Smooth muscle cell (in vitro differentiated cells): Measurements from ENCODE around the gene TMPRSS3. TPM values are rescaled to one million over a fixed set of nuclear protein-coding genes. Genes with fewer than 3 reads are reported as not detected.

ENCODE experiments used
- DNase-seq: peaks from one replicate; lab custom pipeline; 2025; ENCODE audit not compliant: unreplicated experiment; lab: John Stamatoyannopoulos, UW
- H2AFZ ChIP-seq: fragments of 200-600 bp; sonication (generic); 2 replicates; pipeline ENCODE4 v1.6.0; 2016; ENCODE audit warnings: antibody characterized with exemption, low read depth, mild to moderate bottlenecking
- H3F3A ChIP-seq: fragments of 200-600 bp; sonication (generic); 2 replicates; pipeline ENCODE4 v1.6.0; 2017; ENCODE audit warnings: antibody characterized with exemption, low read depth
- H3K27ac ChIP-seq: fragments of 200-600 bp; sonication (generic); 2 replicates; pipeline ENCODE4 v1.5.1; 2016; ENCODE audit warnings: low read depth, mild to moderate bottlenecking
- H3K27me3 ChIP-seq: fragments of 200-600 bp; sonication (generic); 2 replicates; pipeline ENCODE4 v1.6.1; 2016; ENCODE audit warnings: low read depth, mild to moderate bottlenecking
- H3K36me3 ChIP-seq: fragments of 200-600 bp; sonication (generic); 2 replicates; pipeline ENCODE4 v1.5.1; 2016; ENCODE audit warnings: low read depth
- H3K4me1 ChIP-seq: fragments of 200-600 bp; sonication (generic); 2 replicates; pipeline ENCODE4 v1.5.1; 2016; ENCODE audit warnings: low read depth
- H3K4me2 ChIP-seq: fragments of 200-600 bp; sonication (generic); 2 replicates; pipeline ENCODE4 v1.6.0; 2016; ENCODE audit warnings: mild to moderate bottlenecking
- H3K4me3 ChIP-seq: fragments of 200-600 bp; sonication (generic); 2 replicates; pipeline ENCODE4 v1.5.1; 2016; ENCODE audit warnings: mild to moderate bottlenecking
- H3K79me2 ChIP-seq: fragments of 200-600 bp; sonication (generic); 2 replicates; pipeline ENCODE4 v1.6.0; 2016; ENCODE audit warnings: low read depth, mild to moderate bottlenecking
- H3K9ac ChIP-seq: fragments of 200-600 bp; sonication (generic); 2 replicates; pipeline ENCODE4 v1.6.0; 2016; ENCODE audit warnings: low read depth
- H3K9me3 ChIP-seq: fragments of 200-600 bp; sonication (generic); replicated peaks from 2 replicates; pipeline ENCODE4 v1.5.1; 2016; ENCODE audit warnings: low read depth
- H4K20me1 ChIP-seq: fragments of 200-600 bp; sonication (generic); 2 replicates; pipeline ENCODE4 v1.6.0; 2016; ENCODE audit warnings: low read depth
- WGBS: methylation state at CpG from one replicate; pipeline ENCODE4 v1.1.7; 2016; ENCODE audit warnings: low lambda C conversion rate; 5-methylcytosine and 5-hydroxymethylcytosine counted together
- polyA plus RNA-seq: library from polyadenylated mRNA; unstranded; fragments of >200 nt; fragmentation: Nextera tagmentation; extraction: Ambion mirVana; gene quantifications from 2 replicates; pipeline ENCODE4 v1.2.1, GENCODE V29; 2016
- total RNA-seq: library from RNA; depleted of rRNA; stranded (reverse); fragments of >200 nt; gene quantifications from 2 replicates; pipeline ENCODE4 v1.2.3, GENCODE V29; 2014
- TF ChIP-seq, protein P1 (sequence below): fragments of 200-600 bp; sonication (generic); IDR thresholded peaks from 2 replicates; pipeline ENCODE4 v1.5.1; 2017; ENCODE audit warnings: borderline replicate concordance, mild to moderate bottlenecking, antibody characterized with exemption; ENCODE audit not compliant: insufficient read depth, poor library complexity, severe bottlenecking

TMPRSS3 gene
- total and polyA plus RNA-seq, 2 experiments from 2014 or later = not detected

DNA sequence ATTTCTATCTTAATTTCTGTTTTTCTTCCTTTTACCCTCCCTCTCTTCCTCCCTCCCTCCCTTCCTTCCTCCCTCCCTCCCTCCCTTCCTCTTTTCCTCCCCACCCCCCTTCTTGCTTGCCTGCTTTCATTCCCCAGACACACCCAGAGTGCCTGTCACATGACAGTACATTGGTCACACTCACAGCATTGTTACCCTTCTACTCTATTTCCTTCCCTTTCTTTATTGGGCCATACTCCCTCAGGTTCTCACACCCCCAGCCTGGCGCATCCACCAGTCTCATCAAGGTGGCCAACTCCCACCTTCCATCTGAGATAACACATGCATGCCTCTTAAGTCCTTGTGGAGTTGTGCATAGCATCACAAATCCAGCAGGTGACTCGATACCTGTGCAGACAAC is 10.9 kb downstream of the TMPRSS3 start:
- H3K4me3 ChIP-seq = no peak overlapping the region
- H3K9ac ChIP-seq = no peak overlapping the region
- H3K79me2 ChIP-seq = no peaks in the 10 kb centered on the region
- 91% methylated on average over 2 of the region's 2 CpGs for WGBS
- H3K9me3 ChIP-seq = no peaks in the 10 kb centered on the region
- no peak overlapping the region for H3K4me2 ChIP-seq
- no peaks in the 10 kb centered on the region for H3K36me3 ChIP-seq
- DNase-seq = no peak
- no peaks in the 10 kb centered on the region for H3K27me3 ChIP-seq
- TF ChIP-seq, protein P1, sequence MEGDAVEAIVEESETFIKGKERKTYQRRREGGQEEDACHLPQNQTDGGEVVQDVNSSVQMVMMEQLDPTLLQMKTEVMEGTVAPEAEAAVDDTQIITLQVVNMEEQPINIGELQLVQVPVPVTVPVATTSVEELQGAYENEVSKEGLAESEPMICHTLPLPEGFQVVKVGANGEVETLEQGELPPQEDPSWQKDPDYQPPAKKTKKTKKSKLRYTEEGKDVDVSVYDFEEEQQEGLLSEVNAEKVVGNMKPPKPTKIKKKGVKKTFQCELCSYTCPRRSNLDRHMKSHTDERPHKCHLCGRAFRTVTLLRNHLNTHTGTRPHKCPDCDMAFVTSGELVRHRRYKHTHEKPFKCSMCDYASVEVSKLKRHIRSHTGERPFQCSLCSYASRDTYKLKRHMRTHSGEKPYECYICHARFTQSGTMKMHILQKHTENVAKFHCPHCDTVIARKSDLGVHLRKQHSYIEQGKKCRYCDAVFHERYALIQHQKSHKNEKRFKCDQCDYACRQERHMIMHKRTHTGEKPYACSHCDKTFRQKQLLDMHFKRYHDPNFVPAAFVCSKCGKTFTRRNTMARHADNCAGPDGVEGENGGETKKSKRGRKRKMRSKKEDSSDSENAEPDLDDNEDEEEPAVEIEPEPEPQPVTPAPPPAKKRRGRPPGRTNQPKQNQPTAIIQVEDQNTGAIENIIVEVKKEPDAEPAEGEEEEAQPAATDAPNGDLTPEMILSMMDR = no peak
- no peaks in the 10 kb centered on the region for H4K20me1 ChIP-seq
- no peaks in the 10 kb centered on the region for H3F3A ChIP-seq
- no peak overlapping the region for H3K27ac ChIP-seq
- no peaks in the 10 kb centered on the region for H3K4me1 ChIP-seq
- H2AFZ ChIP-seq = no peak overlapping the region

DNA sequence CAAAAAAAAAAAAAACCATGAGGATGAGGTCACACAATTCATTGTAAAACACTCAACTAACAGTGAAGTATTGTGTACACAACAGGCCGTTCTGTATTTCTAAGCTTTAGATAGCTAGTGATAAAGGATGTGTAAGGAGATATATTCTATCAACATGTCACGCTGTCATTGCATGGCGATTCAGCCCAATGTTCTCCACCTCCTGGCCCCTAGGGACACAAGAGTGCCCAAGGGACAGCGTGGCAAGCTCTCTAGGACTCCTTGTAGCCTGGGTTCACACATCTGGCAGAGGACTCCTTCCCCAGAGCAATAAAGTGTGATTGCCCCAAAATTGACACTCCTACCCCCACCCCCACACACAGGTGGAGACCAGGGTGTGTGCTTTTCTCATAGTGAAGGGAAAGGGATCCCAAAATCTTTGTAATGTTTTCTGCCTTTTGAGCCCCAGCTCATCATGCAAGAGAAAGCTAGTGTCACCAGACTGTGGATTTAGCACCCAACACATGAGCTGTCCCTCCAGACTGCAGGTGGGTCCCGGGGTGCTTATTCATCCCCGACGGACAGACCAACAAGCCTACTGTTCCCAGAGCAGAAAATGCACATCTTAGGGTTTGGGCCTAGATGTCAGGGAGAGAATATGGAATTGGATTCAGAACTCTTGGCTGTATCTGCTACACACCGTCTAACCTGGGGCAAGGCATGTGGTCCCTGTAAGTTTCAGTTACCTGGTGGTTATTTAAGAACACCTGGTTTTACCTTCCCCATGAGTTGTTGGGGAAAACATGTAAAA is 11.5 kb downstream of the TMPRSS3 start:
- Histone ChIP-seq H3K27me3 (no peaks in the 10 kb centered on the region), H3K4me2 (no peak overlapping the region), H3K4me3 (no peak overlapping the region), H3K9ac (no peak overlapping the region), H2AFZ (no peak overlapping the region), H3K79me2 (no peaks in the 10 kb centered on the region), H3F3A (no peaks in the 10 kb centered on the region), H3K27ac (no peak overlapping the region), H3K9me3 (no peaks in the 10 kb centered on the region), H4K20me1 (no peaks in the 10 kb centered on the region), H3K36me3 (no peaks in the 10 kb centered on the region), H3K4me1 (no peaks in the 10 kb centered on the region)
- TF ChIP-seq, protein P1 = no peak
- 83% methylated on average over 8 of the region's 8 CpGs for WGBS
- no peak for DNase-seq

GRCh38 chr21:42383331-42383730 is 12.5 kb downstream of the TMPRSS3 start:
- WGBS = 88% methylated on average over 6 of the region's 6 CpGs

More at GRCh38 chr21:42383331-42383730, 12.5 kb downstream of the TMPRSS3 start:
- Histone ChIP-seq H3K9ac (no peak overlapping the region), H3K36me3 (no peaks in the 10 kb centered on the region), H3F3A (no peaks in the 10 kb centered on the region), H4K20me1 (no peaks in the 10 kb centered on the region), H3K9me3 (no peaks in the 10 kb centered on the region), H3K79me2 (no peaks in the 10 kb centered on the region), H3K4me1 (no peaks in the 10 kb centered on the region), H3K27ac (no peak overlapping the region), H3K4me3 (no peak overlapping the region), H3K27me3 (no peaks in the 10 kb centered on the region), H3K4me2 (no peak overlapping the region), H2AFZ (no peak overlapping the region)
- DNase-seq = no peak
- TF ChIP-seq, protein P1 = no peak
